Activated CD8-positive, alpha-beta memory T cell treated with anti-CD3 and anti-CD28 coated beads, Interleukin-2, amount 50 U/mL, for 4 hours (primary cell): ENCODE results near the gene FAHD1.
"Not testable (repeated sequence)": the region's sequence is repeated elsewhere in the genome, so short reads cannot be mapped to it uniquely, and the experiment has no call there.

Experiments used
- DNase-seq: peaks from one replicate; pipeline ENCODE4 v3.0.0-alpha.2; 2020

The FAHD1 gene

GRCh38 chr16:1857433-1858097 is 30.6 kb downstream of the FAHD1 start:
- DNase-seq: no peak

GRCh38 chr16:1858189-1858865 is 31.3 kb downstream of the FAHD1 start:
- DNase-seq: no peak

GRCh38 chr16:1859650-1860049 is 32.6 kb downstream of the FAHD1 start:
- DNase-seq: no peak

- DNase-seq: no peak
Observed at GRCh38 chr16:1861730-1862129, 34.7 kb downstream of the FAHD1 start.

- DNase-seq: no peak
Observed at GRCh38 chr16:1862394-1862793, 35.4 kb downstream of the FAHD1 start.

- DNase-seq: no peak
Observed at GRCh38 chr16:1863681-1864460, 36.9 kb downstream of the FAHD1 start.

- DNase-seq: no peak
Observed at GRCh38 chr16:1865902-1866690, 39.1 kb downstream of the FAHD1 start.

- DNase-seq: no peak
Observed at GRCh38 chr16:1870365-1871082, 43.5 kb downstream of the FAHD1 start.

GRCh38 chr16:1871974-1872635 is 45.1 kb downstream of the FAHD1 start, which contains the start of gene MEIOB:
Gene MEIOB (minus strand): TSS chr16:1872164. CDS start chr16:1868175, 3,989 bp downstream.
- peak; percentile 37 for DNase-seq

GRCh38 chr16:1874854-1875253 is 47.8 kb downstream of the FAHD1 start:
- DNase-seq: no peak

- not testable (repeated sequence) for DNase-seq
Observed at GRCh38 chr16:1876066-1876465, 49.1 kb downstream of the FAHD1 start.

- no peak for DNase-seq
Observed at GRCh38 chr16:1876468-1876867, 49.5 kb downstream of the FAHD1 start.

- no peak for DNase-seq
Observed at GRCh38 chr16:1877089-1877488, 50.1 kb downstream of the FAHD1 start.

- no peak for DNase-seq
Observed at GRCh38 chr16:1877804-1878203, 50.8 kb downstream of the FAHD1 start.

GRCh38 chr16:1878256-1878655 is 51.2 kb downstream of the FAHD1 start:
- DNase-seq: no peak
